NB4 (cell line): ENCODE measurements around the gene JAK1.
"Not testable (repeated sequence)": the region's sequence is repeated elsewhere in the genome, so short reads cannot be mapped to it uniquely, and the experiment has no call there.

Source experiments
- DNase-seq: peaks from one replicate; pipeline ENCODE4 v3.0.0; 2010; ENCODE audit warnings: low read depth
- H3K4me3 ChIP-seq: one replicate; pipeline ENCODE4 v1.5.1; 2011; ENCODE audit warnings: mild to moderate bottlenecking, low read depth, low read length, moderate library complexity
- CTCF ChIP-seq: IDR thresholded peaks from one replicate; pipeline ENCODE4 v1.5.1; 2012; ENCODE audit warnings: low read depth, low read length
- MAX ChIP-seq: IDR thresholded peaks from 2 replicates; pipeline ENCODE4 v1.6.1; 2011; ENCODE audit warnings: low read depth, low read length
- MYC ChIP-seq: IDR thresholded peaks from 2 replicates; pipeline ENCODE4 v1.6.1; 2011; ENCODE audit warnings: low read depth, low read length
- POLR2A ChIP-seq: IDR thresholded peaks from 2 replicates; pipeline ENCODE4 v1.6.1; 2011; ENCODE audit warnings: mild to moderate bottlenecking; ENCODE audit not compliant: insufficient read length; ENCODE audit errors: extremely low read depth

The JAK1 gene

GRCh38 chr1:65006806-65007205, 40.5 kb upstream of the JAK1 start:
- no peak for DNase-seq
- TF ChIP-seq MAX (no peak), MYC (no peak), POLR2A (no peak), CTCF (no peak)
- H3K4me3 ChIP-seq: no peak overlapping the region

GRCh38 chr1:65003316-65003664, 36.9 kb upstream of the JAK1 start:
- H3K4me3 ChIP-seq: peak overlapping the region; percentile 44
- DNase-seq: no peak

GRCh38 chr1:65002508-65003315, 36.4 kb upstream of the JAK1 start:
- TF ChIP-seq POLR2A: no peak
- no peak for TF ChIP-seq CTCF
- TF ChIP-seq MYC: 0 out of 2 replicates have a peak, but pooled peaks have one; percentile 31
- 0 out of 2 replicates have a peak, but pooled peaks have one; percentile 3 for TF ChIP-seq MAX
- DNase-seq: peak; percentile 66
- H3K4me3 ChIP-seq: peak overlapping the region; percentile 44

More at GRCh38 chr1:65003316-65003664, 36.9 kb upstream of the JAK1 start:
- TF ChIP-seq MYC: no peak
- TF ChIP-seq CTCF: no peak
- no peak for TF ChIP-seq MAX
- no peak for TF ChIP-seq POLR2A

- TF ChIP-seq POLR2A (no peak), MAX (no peak), MYC (no peak), CTCF (no peak)
- peak overlapping the region; percentile 44 for H3K4me3 ChIP-seq
- DNase-seq: no peak
Measured at GRCh38 chr1:65002156-65002507, 35.8 kb upstream of the JAK1 start.

GRCh38 chr1:65001231-65001792, 35.0 kb upstream of the JAK1 start:
- peak; percentile 3 for DNase-seq
- TF ChIP-seq POLR2A (no peak), MAX (no peak), CTCF (no peak), MYC (no peak)
- H3K4me3 ChIP-seq: no peak overlapping the region

GRCh38 chr1:64998425-64998948, 32.1 kb upstream of the JAK1 start:
- not testable (repeated sequence) for DNase-seq

More at GRCh38 chr1:64998425-64998948, 32.1 kb upstream of the JAK1 start:
- H3K4me3 ChIP-seq: not testable (repeated sequence)
